8988T (cell line): ENCODE measurements around the gene IFNK.
A peak's percentile ranks its signal among the peaks of the same experiment; 100 is the strongest.

Experiments used
- DNase-seq: peaks from one replicate; pipeline ENCODE4 v3.0.0; 2011

IFNK gene

GRCh38 chr9:27539479-27540441 is 15.7 kb downstream of the IFNK start:
- no peak for DNase-seq

- DNase-seq = no peak
Observed at GRCh38 chr9:27540502-27540901, 16.4 kb downstream of the IFNK start.

GRCh38 chr9:27541740-27542139 is 17.6 kb downstream of the IFNK start:
- DNase-seq = no peak

- DNase-seq = no peak
Observed at GRCh38 chr9:27542508-27542907, 18.4 kb downstream of the IFNK start.

- no peak for DNase-seq
Observed at GRCh38 chr9:27545471-27545870, 21.4 kb downstream of the IFNK start.

GRCh38 chr9:27548055-27548741 is 24.1 kb downstream of the IFNK start:
- no peak for DNase-seq

- DNase-seq = no peak
Observed at GRCh38 chr9:27549196-27549755, 25.2 kb downstream of the IFNK start.

DNA sequence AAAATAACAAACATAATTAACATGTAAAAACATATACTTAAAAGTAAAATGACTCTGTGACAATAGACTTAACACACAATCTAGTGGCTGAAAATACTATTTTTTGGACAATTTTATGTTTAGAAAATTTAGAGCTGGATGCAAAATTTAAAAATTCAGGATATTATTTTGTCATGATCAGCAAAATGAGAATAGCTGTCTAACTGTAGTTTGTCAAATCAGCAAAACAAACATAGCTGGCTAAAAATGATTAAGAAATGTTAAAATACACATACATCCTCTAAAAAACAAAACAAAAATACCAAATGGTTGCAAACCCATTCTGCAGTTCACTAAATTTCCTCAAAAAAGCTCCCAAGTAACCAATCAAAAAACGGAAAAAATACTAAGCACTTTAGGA is 30.6 kb downstream of the IFNK start:
- no peak for DNase-seq

GRCh38 chr9:27556470-27556869 is 32.4 kb downstream of the IFNK start:
- no peak for DNase-seq

DNA sequence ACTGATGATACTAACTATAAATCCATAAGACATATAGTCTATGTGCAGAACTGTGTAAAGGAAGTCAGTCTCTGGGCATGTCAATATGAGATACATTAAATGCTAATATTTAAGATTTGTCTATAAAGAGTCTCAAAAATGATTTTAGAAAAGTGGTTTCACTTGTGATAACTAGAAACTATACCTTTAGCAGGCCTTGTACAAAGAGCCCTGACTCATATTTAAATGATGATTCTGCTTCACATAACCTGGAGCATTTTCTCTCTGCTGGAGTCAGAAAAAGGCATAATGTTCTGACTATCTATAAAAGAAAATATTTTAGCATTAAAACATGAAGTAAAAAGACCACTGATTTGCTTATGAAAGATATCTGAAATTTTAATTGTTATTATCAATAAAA is 34.2 kb downstream of the IFNK start:
- DNase-seq = no peak

GRCh38 chr9:27560457-27560856 is 36.4 kb downstream of the IFNK start:
- no peak for DNase-seq

- DNase-seq = no peak
Observed at GRCh38 chr9:27561685-27562084, 37.6 kb downstream of the IFNK start.

GRCh38 chr9:27563738-27564430 is 39.8 kb downstream of the IFNK start:
- DNase-seq = no peak

DNA sequence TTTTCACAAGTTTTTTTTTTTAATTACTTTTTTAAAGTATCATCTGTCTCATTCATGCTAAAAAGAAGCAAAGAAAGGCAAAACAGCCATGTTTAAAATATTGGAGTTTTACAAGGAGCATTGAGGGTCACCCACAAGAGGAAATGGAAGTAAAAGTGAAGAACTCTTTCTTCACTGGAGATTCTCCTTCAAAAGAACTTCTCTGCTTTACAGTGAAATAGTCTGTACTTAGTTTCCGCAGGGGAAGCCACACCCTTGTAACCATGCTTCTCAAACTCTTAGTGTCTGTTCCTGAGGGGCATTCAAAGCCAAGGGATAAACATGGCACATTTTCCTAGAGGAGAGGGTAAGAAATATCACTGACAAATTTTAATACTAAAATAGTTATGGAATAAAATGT is 40.6 kb downstream of the IFNK start:
- no peak for DNase-seq

DNA sequence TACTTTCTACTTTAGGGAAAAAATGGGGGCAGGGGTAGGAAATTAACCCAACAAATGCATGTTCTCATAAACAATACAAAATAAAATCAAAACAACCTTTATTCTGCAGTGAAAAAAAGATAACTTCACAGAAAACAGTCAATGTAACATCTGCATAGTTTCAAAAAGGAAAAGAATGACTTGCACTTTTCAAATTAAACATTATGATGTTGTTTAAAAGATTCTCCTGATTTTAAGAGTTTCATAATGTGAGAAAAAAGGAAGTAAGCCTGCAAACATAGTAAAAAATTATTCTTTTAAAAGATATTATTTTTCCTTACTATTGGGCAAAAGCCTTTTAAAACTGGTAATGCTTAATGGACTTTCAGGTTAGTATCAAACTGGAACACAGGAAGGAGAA is 41.6 kb downstream of the IFNK start:
- no peak for DNase-seq

DNA sequence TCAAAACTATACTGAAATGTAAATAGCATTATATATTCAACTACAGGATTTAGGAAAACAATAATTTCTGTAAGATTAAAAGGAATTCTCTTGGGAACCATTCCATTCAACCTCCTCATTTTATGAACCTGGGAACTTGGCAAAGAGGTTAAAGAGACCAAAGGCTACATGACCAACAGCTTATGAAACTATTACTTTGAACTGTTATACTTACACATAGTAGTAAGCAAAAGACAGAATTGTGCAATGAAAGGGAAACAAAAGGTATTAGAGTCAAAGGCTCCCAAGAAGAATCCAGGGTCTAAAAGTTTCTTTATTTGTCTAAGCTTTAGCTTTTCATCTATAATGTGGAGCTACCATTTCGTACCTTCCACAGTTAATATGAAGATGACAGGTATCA is 42.0 kb downstream of the IFNK start:
- no peak for DNase-seq

DNA sequence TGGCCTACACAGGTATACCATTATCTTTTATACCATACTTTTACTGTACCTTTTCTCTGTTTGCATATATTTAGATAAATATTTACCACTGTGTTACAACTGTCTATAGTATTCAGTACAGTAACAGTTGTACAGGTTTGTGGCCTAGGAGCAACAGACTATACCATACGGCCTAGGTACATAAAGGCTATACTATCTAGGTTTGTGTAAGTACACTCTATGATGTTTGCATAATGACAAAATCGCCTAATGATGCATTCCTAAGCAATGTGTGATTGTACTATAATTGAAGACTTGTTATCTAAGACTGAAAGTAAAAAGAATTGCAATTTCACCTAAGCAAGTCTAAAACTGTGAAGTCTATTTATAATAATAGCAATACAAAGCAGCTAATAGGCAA is 45.3 kb downstream of the IFNK start:
- DNase-seq = no peak

DNA sequence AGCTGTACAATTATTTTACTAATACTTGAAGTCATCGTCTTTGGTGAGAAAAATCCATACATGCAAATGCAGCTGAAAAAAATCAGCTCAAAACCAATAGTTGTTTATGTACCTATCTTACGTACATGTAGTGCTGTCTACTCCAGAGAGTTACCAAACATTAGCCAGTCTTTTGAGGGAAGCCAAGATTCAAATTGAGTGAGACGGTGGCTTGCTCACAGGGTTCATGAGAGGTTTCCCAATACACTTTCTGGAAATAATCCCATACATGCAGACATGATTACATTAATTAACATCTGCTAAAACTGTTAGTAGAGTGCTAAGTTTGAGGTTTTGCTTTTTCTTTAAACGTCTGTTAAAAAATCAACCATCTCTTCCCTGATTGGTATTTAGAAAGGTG is 46.9 kb downstream of the IFNK start:
- no peak for DNase-seq

GRCh38 chr9:27572061-27572460 is 48.0 kb downstream of the IFNK start:
- DNase-seq = no peak

GRCh38 chr9:27572566-27572917 is 48.5 kb downstream of the IFNK start:
- DNase-seq = no peak

DNA sequence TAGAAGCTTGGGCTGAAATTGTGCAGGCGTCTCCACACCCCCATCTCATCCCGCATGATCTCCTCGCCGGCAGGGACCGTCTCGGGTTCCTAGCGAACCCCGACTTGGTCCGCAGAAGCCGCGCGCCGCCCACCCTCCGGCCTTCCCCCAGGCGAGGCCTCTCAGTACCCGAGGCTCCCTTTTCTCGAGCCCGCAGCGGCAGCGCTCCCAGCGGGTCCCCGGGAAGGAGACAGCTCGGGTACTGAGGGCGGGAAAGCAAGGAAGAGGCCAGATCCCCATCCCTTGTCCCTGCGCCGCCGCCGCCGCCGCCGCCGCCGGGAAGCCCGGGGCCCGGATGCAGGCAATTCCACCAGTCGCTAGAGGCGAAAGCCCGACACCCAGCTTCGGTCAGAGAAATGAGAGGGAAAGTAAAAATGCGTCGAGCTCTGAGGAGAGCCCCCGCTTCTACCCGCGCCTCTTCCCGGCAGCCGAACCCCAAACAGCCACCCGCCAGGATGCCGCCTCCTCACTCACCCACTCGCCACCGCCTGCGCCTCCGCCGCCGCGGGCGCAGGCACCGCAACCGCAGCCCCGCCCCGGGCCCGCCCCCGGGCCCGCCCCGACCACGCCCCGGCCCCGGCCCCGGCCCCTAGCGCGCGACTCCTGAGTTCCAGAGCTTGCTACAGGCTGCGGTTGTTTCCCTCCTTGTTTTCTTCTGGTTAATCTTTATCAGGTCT is 49.0 kb downstream of the IFNK start, which contains the start of gene C9orf72:
Gene C9orf72, minus strand, starts transcription at position 564 of the 716 bp plus-strand sequence. CDS start 6,361 bp downstream, outside the sequence.
- DNase-seq = peak; percentile 46
